AG20443 (cell line): ENCODE measurements around the gene FANCD2.
"Not testable (repeated sequence)": the region's sequence is repeated elsewhere in the genome, so short reads cannot be mapped to it uniquely, and the experiment has no call there.

Source experiments
- DNase-seq: peaks from one replicate; pipeline ENCODE4 v3.0.0; 2012; ENCODE audit warnings: low spot score, mixed read lengths

The FANCD2 gene

GRCh38 chr3:10026084-10026890 is at the start of gene FANCD2:
Gene FANCD2 (plus strand): TSS chr3:10026437. CDS start chr3:10028658, 2,221 bp downstream.
- DNase-seq, result peak; percentile 94

GRCh38 chr3:9976721-9977709 is 49.2 kb upstream of the FANCD2 start:
- DNase-seq, result peak; percentile 90

- DNase-seq, result no peak
Observed at GRCh38 chr3:9978710-9979305, 47.4 kb upstream of the FANCD2 start.

GRCh38 chr3:9980251-9980650 is 46.0 kb upstream of the FANCD2 start:
- no peak for DNase-seq

- DNase-seq, result no peak
Observed at GRCh38 chr3:9986230-9986725, 40.0 kb upstream of the FANCD2 start.

GRCh38 chr3:9994086-9994844 is 32.0 kb upstream of the FANCD2 start:
- no peak for DNase-seq

- DNase-seq, result no peak
Observed at GRCh38 chr3:10000686-10001085, 25.6 kb upstream of the FANCD2 start.

GRCh38 chr3:10002951-10003350 is 23.3 kb upstream of the FANCD2 start:
- no peak for DNase-seq

GRCh38 chr3:10004506-10004905 is 21.7 kb upstream of the FANCD2 start:
- no peak for DNase-seq

GRCh38 chr3:10004960-10005564 is 21.2 kb upstream of the FANCD2 start:
- no peak for DNase-seq

GRCh38 chr3:10006048-10006761 is 20.0 kb upstream of the FANCD2 start:
- DNase-seq, result no peak

GRCh38 chr3:10006762-10007090 is 19.5 kb upstream of the FANCD2 start:
- DNase-seq, result no peak

- DNase-seq, result no peak
Observed at GRCh38 chr3:10007126-10007782, 19.0 kb upstream of the FANCD2 start.

- not testable (repeated sequence) for DNase-seq
Observed at GRCh38 chr3:10008216-10008587, 18.0 kb upstream of the FANCD2 start.

- peak; percentile 92 for DNase-seq
Observed at GRCh38 chr3:10008588-10009344, 17.5 kb upstream of the FANCD2 start.

GRCh38 chr3:10010421-10010877 is 15.8 kb upstream of the FANCD2 start:
- no peak for DNase-seq

- DNase-seq, result peak; percentile 97
Observed at GRCh38 chr3:10010878-10011465, 15.3 kb upstream of the FANCD2 start.

- DNase-seq, result peak; percentile 42
Observed at GRCh38 chr3:10011631-10012030, 14.6 kb upstream of the FANCD2 start.

GRCh38 chr3:10012106-10012505 is 14.1 kb upstream of the FANCD2 start:
- no peak for DNase-seq
